Naive thymus-derived CD4-positive, alpha-beta T cell (primary cell): ENCODE measurements around the gene EPHB1. TPM values are rescaled to one million over a fixed set of nuclear protein-coding genes. Genes with fewer than 3 reads are reported as not detected.
A peak's percentile ranks its signal among the peaks of the same experiment; 100 is the strongest.

ENCODE experiments used
- ATAC-seq: fragments of 150-1000 bp; cut with Tn5 transposase; 2 replicates; pipeline ENCODE4 v1.10.0; 2021; ENCODE audit warnings: mild to moderate bottlenecking, moderate library complexity
- CTCF ChIA-PET: fragments of 350-600 bp; sonication (Branson Sonifier 250); formaldehyde crosslinking; loops from one replicate; lab custom pipeline; 2021; ENCODE audit warnings: antibody characterized with exemption; lab: Charles Lee
- POLR2A ChIA-PET: fragments of 350-600 bp; sonication (Branson Sonifier 250); formaldehyde crosslinking; loops from one replicate; lab custom pipeline; 2021; ENCODE audit warnings: antibody characterized with exemption, inconsistent platforms; lab: Charles Lee
- DNase-seq, 9 donors: peaks; one replicate each; pipeline versions ENCODE4 v3.0.0 to v3.0.0-alpha.2; 2020 to 2022; ENCODE audit warnings: mixed read lengths in 1 of 9
- H3K27ac ChIP-seq: one replicate; pipeline ENCODE4 v1.7.0; 2013; ENCODE audit warnings: mild to moderate bottlenecking, low read depth, low read length, moderate library complexity
- H3K27me3 ChIP-seq, 2 donors: one replicate each; pipeline ENCODE4 v1.7.0; 2013; ENCODE audit warnings: low read length in 2 of 2, mild to moderate bottlenecking in 2 of 2, moderate library complexity in 2 of 2; ENCODE audit not compliant: control insufficient read depth in 2 of 2, insufficient read depth in 2 of 2
- H3K36me3 ChIP-seq, 3 experiments: 1 replicate in 2 of 3; 2 replicates in 1 of 3; pipeline ENCODE4 v1.7.0; 2013; ENCODE audit warnings: low read length in 3 of 3, mild to moderate bottlenecking in 3 of 3, moderate library complexity in 1 of 3; ENCODE audit not compliant: insufficient read depth in 3 of 3, control insufficient read depth in 2 of 3
- H3K4me1 ChIP-seq, 2 donors: one replicate each; pipeline ENCODE4 v1.7.0; 2013; ENCODE audit warnings: low read length in 2 of 2, mild to moderate bottlenecking in 2 of 2, moderate library complexity in 1 of 2; ENCODE audit not compliant: control insufficient read depth in 2 of 2, insufficient read depth in 2 of 2
- H3K4me3 ChIP-seq: 2 replicates; pipeline ENCODE4 v1.7.0; 2013; ENCODE audit warnings: mild to moderate bottlenecking, low read length
- H3K9me3 ChIP-seq, 3 experiments: 1 replicate in 2 of 3; 2 replicates in 1 of 3; pipeline ENCODE4 v1.7.0; 2013; ENCODE audit warnings: low read length in 3 of 3; ENCODE audit not compliant: control insufficient read depth in 2 of 3
- H3K27ac Mint-ChIP-seq, 9 donors: one replicate each; pipeline ENCODE4 v1.8.0; 2020 to 2022; ENCODE audit warnings: mixed read lengths in 9 of 9, mild to moderate bottlenecking in 8 of 9, moderate library complexity in 5 of 9, inconsistent platforms in 2 of 9
- H3K27me3 Mint-ChIP-seq, 5 donors: one replicate each; pipeline ENCODE4 v1.8.0; 2021 to 2022; ENCODE audit warnings: mixed read lengths in 5 of 5, mild to moderate bottlenecking in 1 of 5
- H3K36me3 Mint-ChIP-seq, 5 donors: one replicate each; pipeline ENCODE4 v1.8.0; 2020 to 2022; ENCODE audit warnings: mixed read lengths in 5 of 5, mild to moderate bottlenecking in 3 of 5, inconsistent platforms in 1 of 5
- H3K4me1 Mint-ChIP-seq, 7 donors: one replicate each; pipeline ENCODE4 v1.8.0; 2020 to 2022; ENCODE audit warnings: mixed read lengths in 7 of 7, mild to moderate bottlenecking in 3 of 7, inconsistent platforms in 1 of 7
- H3K4me3 Mint-ChIP-seq, 10 donors: one replicate each; pipeline ENCODE4 v1.8.0; 2020 to 2022; ENCODE audit warnings: mild to moderate bottlenecking in 10 of 10, mixed read lengths in 10 of 10, moderate library complexity in 6 of 10, inconsistent platforms in 2 of 10
- H3K9me3 Mint-ChIP-seq, 11 donors: one replicate each; pipeline ENCODE4 v1.8.0; 2020 to 2022; ENCODE audit warnings: mixed read lengths in 11 of 11, mild to moderate bottlenecking in 4 of 11, inconsistent platforms in 1 of 11, moderate library complexity in 1 of 11
- intact Hi-C, 2 donors: fragments of 100-400 bp; cut with micrococcal nuclease; formaldehyde crosslinking; loops; one replicate each; pipeline ENCODE4 v1.15.1; 2023
- polyA plus RNA-seq, 2 donors: library from polyadenylated mRNA; unstranded; fragments of 300-500 nt; fragmentation: Illumina TruSeq; gene quantifications; one replicate each; pipeline ENCODE4 v1.2.3, GENCODE V29; 2021
- total RNA-seq, 6 experiments: library from RNA in 5 of 6; stranded (reverse) in 5 of 6; gene quantifications; 1 replicate in 5 of 6; 2 replicates in 1 of 6; pipeline ENCODE4 v1.2.3 and lab custom pipeline; 2021 to 2026

EPHB1 gene
- total and polyA plus RNA-seq, 7 experiments from 2014 or later: 1.6 to 2.2 (median 1.8) TPM; not detected in 4

DNA sequence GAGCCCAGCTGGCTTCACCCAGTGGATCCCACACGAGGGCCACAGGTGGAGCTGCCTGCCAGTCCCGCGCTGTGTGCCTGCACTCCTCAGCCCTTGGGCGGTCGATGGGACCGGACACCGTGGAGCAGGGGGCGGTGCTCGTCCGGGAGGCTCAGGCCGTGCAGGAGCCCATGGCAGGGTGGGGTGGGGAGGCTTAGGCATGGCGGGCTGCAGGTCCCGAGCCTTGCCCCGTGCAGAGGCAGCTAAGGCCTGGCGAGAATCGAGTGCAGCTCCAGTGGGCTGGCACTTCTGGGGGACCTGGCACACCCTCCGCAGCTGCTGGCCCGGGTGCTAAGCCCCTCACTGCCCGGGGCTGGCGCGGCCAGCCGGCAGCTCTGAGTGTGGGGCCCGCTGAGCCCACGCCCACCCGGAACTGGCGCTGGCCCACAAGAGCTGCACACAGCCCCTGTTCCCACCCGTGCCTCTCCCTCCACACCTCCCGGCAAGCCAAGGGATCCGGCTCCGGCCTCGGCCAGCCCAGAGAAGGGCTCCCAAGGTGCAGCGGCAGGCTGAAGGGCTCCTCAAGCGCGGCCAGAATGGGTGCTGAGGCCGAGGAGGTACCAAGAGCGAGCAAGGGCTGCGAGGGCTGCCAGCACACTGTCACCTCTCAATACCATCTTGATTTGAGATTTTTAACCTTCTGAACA, 121.4 kb downstream of the EPHB1 start:
- CTCF ChIA-PET: no interaction called here

DNA sequence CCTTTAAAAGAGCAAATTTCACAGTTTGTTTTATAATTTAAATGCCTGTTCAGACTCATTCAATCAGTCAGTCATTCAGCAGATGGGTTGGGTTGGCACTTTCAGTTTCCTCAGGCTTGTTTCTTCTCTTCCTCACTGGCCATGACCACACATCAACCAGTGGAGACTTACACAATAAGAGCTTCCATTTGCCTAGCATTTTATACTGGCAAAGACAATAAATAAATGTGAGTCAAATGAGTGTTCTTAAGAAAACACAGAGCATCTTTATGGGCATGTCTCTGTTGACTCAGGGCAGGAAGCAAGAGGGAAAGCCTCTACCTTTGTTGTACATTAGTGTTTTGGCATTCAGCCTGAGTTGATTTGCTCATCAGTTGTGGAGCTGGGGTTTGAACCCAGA, 122.6 kb downstream of the EPHB1 start:
- Histone ChIP-seq H3K4me3 (no peak overlapping the region), H3K9me3 (no peaks in the 10 kb centered on the region), H3K27me3 (no peaks in the 10 kb centered on the region), H3K27ac (no peak overlapping the region), H3K36me3 (no peaks in the 10 kb centered on the region), H3K4me1 (no peaks in the 10 kb centered on the region)
- Mint-ChIP-seq H3K4me1 (peaks cover 0 to 3% (median 0%) of the 10 kb centered on the region in 7 donors), H3K36me3 (no peaks in the 10 kb centered on the region), H3K9me3 (peaks cover 0 to 3% (median 0%) of the 10 kb centered on the region in 11 donors), H3K27ac (no peak overlapping the region), H3K27me3 (peaks cover 0 to 26% (median 8%) of the 10 kb centered on the region in 5 donors), H3K4me3 (no peak overlapping the region)
- ATAC-seq (no peak), DNase-seq (no peak)
- ChIA-PET CTCF (no interaction called here), POLR2A (no interaction called here)
- intact Hi-C loops: no loop called here

More for the DNA sequence above, 121.4 kb downstream of the EPHB1 start:
- Histone ChIP-seq H3K27me3 (no peaks in the 10 kb centered on the region), H3K4me3 (no peak overlapping the region), H3K27ac (no peak overlapping the region), H3K4me1 (no peaks in the 10 kb centered on the region), H3K9me3 (no peaks in the 10 kb centered on the region), H3K36me3 (no peaks in the 10 kb centered on the region)
- Mint-ChIP-seq H3K36me3 (no peaks in the 10 kb centered on the region), H3K4me3 (no peak overlapping the region), H3K27ac (no peak overlapping the region), H3K9me3 (peaks cover 0 to 2% (median 0%) of the 10 kb centered on the region in 11 donors), H3K27me3 (peaks cover 0 to 25% (median 8%) of the 10 kb centered on the region in 5 donors), H3K4me1 (peaks cover 0 to 3% (median 0%) of the 10 kb centered on the region in 7 donors)
- POLR2A ChIA-PET: no interaction called here
- intact Hi-C loops: no loop called here
- ATAC-seq (no peak), DNase-seq (no peak)

DNA sequence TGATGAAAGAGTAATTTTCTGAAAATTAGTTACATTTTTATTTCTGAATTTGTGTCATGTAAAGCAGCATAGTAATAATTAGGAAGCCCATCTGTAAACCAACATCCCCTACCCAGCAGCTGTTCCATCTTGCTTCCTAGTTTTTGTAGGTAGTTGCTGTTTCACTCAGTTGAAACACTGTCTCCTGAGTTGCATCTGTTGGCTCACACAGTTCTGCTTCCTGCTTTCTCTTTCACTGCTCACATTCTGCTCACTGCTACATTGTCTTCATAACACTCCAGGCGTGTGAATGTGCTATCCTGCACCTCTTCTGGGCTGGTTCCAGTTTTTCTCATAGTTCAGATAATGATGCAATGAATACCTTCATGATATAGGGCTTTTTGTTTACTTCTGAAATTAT, 123.4 kb downstream of the EPHB1 start:
- H3K27me3 ChIP-seq: no peaks in the 10 kb centered on the region
- ChIA-PET POLR2A (no interaction called here), CTCF (no interaction called here)
- H3K27ac ChIP-seq: no peak overlapping the region
- no peak overlapping the region for H3K4me3 ChIP-seq
- DNase-seq (no peak), ATAC-seq (peak; percentile 42)
- no peak overlapping the region for H3K27ac Mint-ChIP-seq
- no peak overlapping the region for H3K4me3 Mint-ChIP-seq
- H3K27me3 Mint-ChIP-seq: peaks cover 0 to 21% (median 8%) of the 10 kb centered on the region in 5 donors
- H3K4me1 ChIP-seq: no peaks in the 10 kb centered on the region
- H3K36me3 Mint-ChIP-seq: no peaks in the 10 kb centered on the region
- intact Hi-C loops: no loop called here
- H3K9me3 ChIP-seq: no peaks in the 10 kb centered on the region
- peaks cover 0 to 5% (median 0%) of the 10 kb centered on the region in 11 donors for H3K9me3 Mint-ChIP-seq
- peaks cover 0 to 3% (median 0%) of the 10 kb centered on the region in 7 donors for H3K4me1 Mint-ChIP-seq
- no peaks in the 10 kb centered on the region for H3K36me3 ChIP-seq

DNA sequence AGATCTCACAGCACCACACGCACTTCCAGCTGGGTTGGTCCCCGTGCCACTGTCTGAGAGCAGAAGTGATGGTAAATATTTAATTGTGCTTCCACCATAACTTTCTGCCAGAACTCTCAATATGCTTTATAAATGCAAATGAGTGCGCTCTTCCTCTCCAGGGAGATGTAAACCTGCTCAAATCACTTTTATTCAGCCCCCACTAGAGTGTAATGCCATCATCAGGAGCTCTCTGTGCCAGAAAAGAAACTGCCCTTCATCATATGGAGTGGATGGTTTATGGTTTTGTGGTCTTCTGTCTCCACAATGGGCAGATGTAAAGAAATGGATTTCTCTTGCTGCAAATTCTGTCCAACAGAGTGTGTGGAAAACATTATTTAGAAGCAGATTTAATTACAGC, 127.0 kb downstream of the EPHB1 start:
- Histone ChIP-seq H3K4me1 (no peaks in the 10 kb centered on the region), H3K27ac (no peak overlapping the region), H3K9me3 (no peaks in the 10 kb centered on the region), H3K27me3 (no peaks in the 10 kb centered on the region), H3K36me3 (no peaks in the 10 kb centered on the region), H3K4me3 (no peak overlapping the region)
- no peaks in the 10 kb centered on the region for H3K36me3 Mint-ChIP-seq
- ChIA-PET CTCF (no interaction called here), POLR2A (no interaction called here)
- peaks cover 0 to 16% (median 4%) of the 10 kb centered on the region in 11 donors for H3K9me3 Mint-ChIP-seq
- peaks cover 3 to 16% (median 5%) of the 10 kb centered on the region in 5 donors for H3K27me3 Mint-ChIP-seq
- H3K4me3 Mint-ChIP-seq: no peak overlapping the region
- intact Hi-C loops: no loop called here
- DNase-seq: no peak
- peaks cover 0 to 3% (median 0%) of the 10 kb centered on the region in 7 donors for H3K4me1 Mint-ChIP-seq
- no peak overlapping the region for H3K27ac Mint-ChIP-seq
- no peak for ATAC-seq

DNA sequence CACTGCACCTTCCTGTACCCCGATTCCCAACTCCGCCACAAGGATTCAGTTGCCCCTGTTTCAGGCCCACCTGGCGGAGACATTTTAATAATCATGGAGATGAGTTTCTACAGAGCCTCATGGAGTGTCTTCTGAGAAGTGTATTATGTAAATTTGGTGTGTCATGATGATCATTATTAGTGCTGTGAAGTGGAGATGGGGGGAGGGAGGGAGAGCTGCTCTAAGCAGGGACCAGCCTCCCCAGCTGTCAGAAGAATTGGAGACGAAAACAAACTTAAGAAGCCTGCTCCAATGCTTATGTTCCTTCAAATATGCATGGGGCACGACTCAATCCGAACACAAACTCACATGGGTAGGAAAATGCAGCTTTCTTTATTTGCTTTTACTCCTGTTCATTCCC, 127.8 kb downstream of the EPHB1 start:
- Mint-ChIP-seq H3K27ac (no peak overlapping the region), H3K4me1 (peaks cover 0 to 3% (median 0%) of the 10 kb centered on the region in 7 donors), H3K36me3 (no peaks in the 10 kb centered on the region), H3K27me3 (peaks cover 3 to 16% (median 5%) of the 10 kb centered on the region in 5 donors), H3K4me3 (no peak overlapping the region), H3K9me3 (peaks cover 0 to 16% (median 4%) of the 10 kb centered on the region in 11 donors)
- DNase-seq (no peak), ATAC-seq (no peak)
- intact Hi-C loops: no loop called here
- Histone ChIP-seq H3K36me3 (no peaks in the 10 kb centered on the region), H3K4me3 (no peak overlapping the region), H3K4me1 (no peaks in the 10 kb centered on the region), H3K9me3 (no peaks in the 10 kb centered on the region), H3K27ac (no peak overlapping the region), H3K27me3 (no peaks in the 10 kb centered on the region)
- POLR2A ChIA-PET: no interaction called here
- CTCF ChIA-PET: no interaction called here

DNA sequence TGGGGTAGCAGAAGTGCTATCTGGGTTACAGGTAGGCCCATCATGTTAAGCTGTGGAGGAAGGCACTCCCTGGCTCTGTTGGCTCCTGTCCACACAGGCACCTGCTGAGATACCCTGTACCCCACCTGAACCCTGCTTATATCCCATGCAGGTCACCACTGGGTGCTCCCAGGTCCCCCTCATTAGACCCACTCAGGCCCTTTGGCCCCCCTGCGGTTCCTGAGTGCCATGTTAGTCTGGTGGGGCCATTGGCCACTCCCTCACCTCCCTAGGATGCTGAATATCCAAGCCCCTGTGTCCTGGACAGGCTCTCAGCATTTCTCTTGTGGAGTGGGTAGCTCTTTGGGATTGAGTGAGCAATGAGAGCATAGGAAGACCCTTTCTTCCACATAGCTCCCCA, 128.2 kb downstream of the EPHB1 start:
- Mint-ChIP-seq H3K36me3 (no peaks in the 10 kb centered on the region), H3K27ac (no peak overlapping the region), H3K9me3 (peaks cover 0 to 16% (median 4%) of the 10 kb centered on the region in 11 donors), H3K4me3 (no peak overlapping the region), H3K27me3 (peaks cover 3 to 16% (median 5%) of the 10 kb centered on the region in 5 donors), H3K4me1 (no peaks in the 10 kb centered on the region)
- no peaks in the 10 kb centered on the region for H3K27me3 ChIP-seq
- ATAC-seq (no peak), DNase-seq (no peak)
- POLR2A ChIA-PET: no interaction called here
- H3K9me3 ChIP-seq: no peaks in the 10 kb centered on the region
- H3K4me1 ChIP-seq: no peaks in the 10 kb centered on the region
- CTCF ChIA-PET: no interaction called here
- intact Hi-C loops: no loop called here
- no peak overlapping the region for H3K27ac ChIP-seq
- H3K4me3 ChIP-seq: no peak overlapping the region
- no peaks in the 10 kb centered on the region for H3K36me3 ChIP-seq

DNA sequence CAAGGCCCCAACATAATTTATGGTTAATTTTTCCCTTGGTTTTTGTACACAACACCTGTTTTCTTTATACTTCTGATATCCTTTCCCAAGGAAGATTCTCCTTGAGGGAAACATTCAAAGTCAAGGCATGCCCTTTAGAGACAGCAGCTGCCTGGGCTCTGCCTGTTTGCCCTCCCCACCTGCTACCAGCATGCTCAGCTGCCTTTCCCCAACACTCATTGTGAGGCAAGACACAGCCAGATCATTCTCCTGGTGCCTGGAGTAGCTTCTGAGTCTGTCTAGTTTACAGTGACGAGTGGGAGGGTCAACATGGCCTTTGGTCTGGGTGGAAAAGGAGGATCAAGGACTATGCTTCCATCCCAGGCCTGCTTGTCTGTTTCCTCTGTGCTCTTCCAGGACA, 132.5 kb downstream of the EPHB1 start:
- no peak for ATAC-seq
- CTCF ChIA-PET: no interaction called here
- H3K4me3 Mint-ChIP-seq: no peak overlapping the region
- Histone ChIP-seq H3K9me3 (no peaks in the 10 kb centered on the region), H3K36me3 (no peaks in the 10 kb centered on the region), H3K4me3 (no peak overlapping the region), H3K27ac (no peak overlapping the region), H3K27me3 (no peaks in the 10 kb centered on the region), H3K4me1 (no peaks in the 10 kb centered on the region)
- intact Hi-C loops: no loop called here
- H3K36me3 Mint-ChIP-seq: no peaks in the 10 kb centered on the region
- H3K9me3 Mint-ChIP-seq: peaks cover 0 to 16% (median 3%) of the 10 kb centered on the region in 11 donors
- no peak overlapping the region for H3K27ac Mint-ChIP-seq
- no peak for DNase-seq
- POLR2A ChIA-PET: no interaction called here
- peaks cover 0 to 19% (median 3%) of the 10 kb centered on the region in 5 donors for H3K27me3 Mint-ChIP-seq
- peaks cover 0 to 5% (median 0%) of the 10 kb centered on the region in 7 donors for H3K4me1 Mint-ChIP-seq
